HEK293 (cell line): ENCODE results near the gene SLC18A3.

Source experiments
- CTCF ChIA-PET: fragments of 350-600 bp; formaldehyde crosslinking; extraction: SDS; loops from one replicate; lab custom pipeline; 2021; ENCODE audit warnings: antibody characterized with exemption; lab: Yijun Ruan, JAX
- POLR2A ChIA-PET: fragments of 300-600 bp; formaldehyde crosslinking; extraction: SDS; loops from one replicate; lab custom pipeline; 2020; ENCODE audit warnings: antibody characterized with exemption, inconsistent platforms; lab: Yijun Ruan, JAX
- H3K27ac ChIP-seq: fragments of 200-500 bp; sonication (Bioruptor generic); 2 replicates; pipeline ENCODE4 v1.5.1; 2014; ENCODE audit warnings: low read depth, low read length, control low read depth, inconsistent platforms; ENCODE audit errors: extremely low read depth
- H3K36me3 ChIP-seq, 2 experiments: fragments of 200-500 bp in 1 of 2; sonication (Bioruptor generic) in 1 of 2; 1 replicate in 1 of 2; 2 replicates in 1 of 2; pipeline ENCODE4 v1.5.1; 2014 to 2017; ENCODE audit warnings: inconsistent platforms in 2 of 2, low read length in 2 of 2; ENCODE audit not compliant: control insufficient read depth in 2 of 2, insufficient read depth in 1 of 2
- H3K4me1 ChIP-seq: fragments of 200-500 bp; sonication (Bioruptor generic); 2 replicates; pipeline ENCODE4 v1.5.1; 2014; ENCODE audit warnings: mild to moderate bottlenecking, low read length, inconsistent platforms; ENCODE audit not compliant: control insufficient read depth, insufficient read depth
- H3K4me3 ChIP-seq: 2 replicates; pipeline ENCODE4 v1.5.1; 2011; ENCODE audit warnings: low read depth, mild to moderate bottlenecking, control low read depth, low read length, moderate library complexity
- H3K9me3 ChIP-seq: fragments of 200-500 bp; sonication (Bioruptor generic); 2 replicates; pipeline ENCODE4 v1.5.1; 2014; ENCODE audit warnings: low read depth, low read length, inconsistent platforms; ENCODE audit not compliant: control insufficient read depth, insufficient read depth
- OVOL3 ChIP-seq: fragments of 450-650 bp; formaldehyde crosslinking; IDR thresholded peaks from 2 replicates; pipeline ENCODE4 v1.5.1; 2016; ENCODE audit warnings: missing biosample characterization, missing genetic modification characterization
- REPIN1 ChIP-seq: fragments of 450-650 bp; formaldehyde crosslinking; IDR thresholded peaks from 2 replicates; pipeline ENCODE4 v1.5.1; 2017; ENCODE audit warnings: missing biosample characterization, missing genetic modification characterization, low read depth
- SCRT2 ChIP-seq: fragments of 450-650 bp; formaldehyde crosslinking; IDR thresholded peaks from 2 replicates; pipeline ENCODE4 v1.5.1; 2016; ENCODE audit warnings: missing biosample characterization, missing genetic modification characterization
- ZBTB7A ChIP-seq: fragments of 450-650 bp; formaldehyde crosslinking; IDR thresholded peaks from 2 replicates; pipeline ENCODE4 v1.5.1; 2016; ENCODE audit warnings: low read depth, missing biosample characterization, missing genetic modification characterization
- ZIC2 ChIP-seq: fragments of 450-650 bp; formaldehyde crosslinking; IDR thresholded peaks from 2 replicates; pipeline ENCODE4 v1.5.1; 2016; ENCODE audit warnings: missing biosample characterization, missing genetic modification characterization
- ZNF114 ChIP-seq: fragments of 450-650 bp; formaldehyde crosslinking; IDR thresholded peaks from 2 replicates; pipeline ENCODE4 v1.5.0; 2017; ENCODE audit warnings: missing biosample characterization, missing genetic modification characterization
- ZNF350 ChIP-seq: fragments of 450-650 bp; formaldehyde crosslinking; IDR thresholded peaks from 2 replicates; pipeline ENCODE4 v1.5.0; 2017; ENCODE audit warnings: missing biosample characterization, mild to moderate bottlenecking, missing genetic modification characterization
- ZNF354C ChIP-seq: fragments of 450-650 bp; formaldehyde crosslinking; IDR thresholded peaks from 2 replicates; pipeline ENCODE4 v1.5.1; 2016; ENCODE audit warnings: missing biosample characterization, missing genetic modification characterization, low read depth, borderline replicate concordance
- ZNF416 ChIP-seq: fragments of 450-650 bp; formaldehyde crosslinking; IDR thresholded peaks from 2 replicates; pipeline ENCODE4 v1.5.1; 2016; ENCODE audit warnings: missing biosample characterization, missing genetic modification characterization
- ZNF544 ChIP-seq: fragments of 450-650 bp; formaldehyde crosslinking; IDR thresholded peaks from 2 replicates; pipeline ENCODE4 v1.5.0; 2017; ENCODE audit warnings: missing biosample characterization, missing genetic modification characterization
- ZNF596 ChIP-seq: fragments of 450-650 bp; IDR thresholded peaks from 2 replicates; pipeline ENCODE4 v1.5.0; 2018; ENCODE audit warnings: missing biosample characterization, mild to moderate bottlenecking, missing genetic modification characterization, moderate library complexity
- ZNF600 ChIP-seq: fragments of 450-650 bp; formaldehyde crosslinking; IDR thresholded peaks from 2 replicates; pipeline ENCODE4 v1.5.1; 2016; ENCODE audit warnings: missing biosample characterization, missing genetic modification characterization
- ZNF670 ChIP-seq: fragments of 450-650 bp; formaldehyde crosslinking; IDR thresholded peaks from 2 replicates; pipeline ENCODE4 v1.5.1; 2016; ENCODE audit warnings: missing biosample characterization, missing genetic modification characterization, low read depth
- ZNF701 ChIP-seq: fragments of 450-650 bp; formaldehyde crosslinking; IDR thresholded peaks from 2 replicates; pipeline ENCODE4 v1.5.1; 2016; ENCODE audit warnings: missing biosample characterization, missing genetic modification characterization
- ZNF747 ChIP-seq: fragments of 450-650 bp; formaldehyde crosslinking; IDR thresholded peaks from 2 replicates; pipeline ENCODE4 v1.5.1; 2016; ENCODE audit warnings: missing biosample characterization, missing genetic modification characterization
- ZNF777 ChIP-seq: fragments of 450-650 bp; formaldehyde crosslinking; IDR thresholded peaks from 2 replicates; pipeline ENCODE4 v1.5.1; 2017; ENCODE audit warnings: missing biosample characterization, missing genetic modification characterization, borderline replicate concordance
- ZNF785 ChIP-seq: fragments of 450-650 bp; formaldehyde crosslinking; IDR thresholded peaks from 2 replicates; pipeline ENCODE4 v1.5.1; 2016; ENCODE audit warnings: missing biosample characterization, missing genetic modification characterization
- ZNF792 ChIP-seq: fragments of 450-650 bp; formaldehyde crosslinking; IDR thresholded peaks from 2 replicates; pipeline ENCODE4 v1.5.1; 2016; ENCODE audit warnings: missing biosample characterization, missing genetic modification characterization
- TF ChIP-seq, protein P1 (sequence below): fragments of 450-650 bp; IDR thresholded peaks from 2 replicates; pipeline ENCODE4 v1.5.1; 2018; ENCODE audit warnings: missing biosample characterization, missing genetic modification characterization
- TF ChIP-seq, protein P2 (sequence below): fragments of 450-650 bp; formaldehyde crosslinking; IDR thresholded peaks from 2 replicates; pipeline ENCODE4 v1.5.1; 2016; ENCODE audit warnings: missing biosample characterization, missing genetic modification characterization
- TF ChIP-seq, protein P3 (sequence below): fragments of 450-650 bp; formaldehyde crosslinking; IDR thresholded peaks from 2 replicates; pipeline ENCODE4 v1.5.1; 2016; ENCODE audit warnings: missing biosample characterization, missing genetic modification characterization, borderline replicate concordance

The SLC18A3 gene

DNA sequence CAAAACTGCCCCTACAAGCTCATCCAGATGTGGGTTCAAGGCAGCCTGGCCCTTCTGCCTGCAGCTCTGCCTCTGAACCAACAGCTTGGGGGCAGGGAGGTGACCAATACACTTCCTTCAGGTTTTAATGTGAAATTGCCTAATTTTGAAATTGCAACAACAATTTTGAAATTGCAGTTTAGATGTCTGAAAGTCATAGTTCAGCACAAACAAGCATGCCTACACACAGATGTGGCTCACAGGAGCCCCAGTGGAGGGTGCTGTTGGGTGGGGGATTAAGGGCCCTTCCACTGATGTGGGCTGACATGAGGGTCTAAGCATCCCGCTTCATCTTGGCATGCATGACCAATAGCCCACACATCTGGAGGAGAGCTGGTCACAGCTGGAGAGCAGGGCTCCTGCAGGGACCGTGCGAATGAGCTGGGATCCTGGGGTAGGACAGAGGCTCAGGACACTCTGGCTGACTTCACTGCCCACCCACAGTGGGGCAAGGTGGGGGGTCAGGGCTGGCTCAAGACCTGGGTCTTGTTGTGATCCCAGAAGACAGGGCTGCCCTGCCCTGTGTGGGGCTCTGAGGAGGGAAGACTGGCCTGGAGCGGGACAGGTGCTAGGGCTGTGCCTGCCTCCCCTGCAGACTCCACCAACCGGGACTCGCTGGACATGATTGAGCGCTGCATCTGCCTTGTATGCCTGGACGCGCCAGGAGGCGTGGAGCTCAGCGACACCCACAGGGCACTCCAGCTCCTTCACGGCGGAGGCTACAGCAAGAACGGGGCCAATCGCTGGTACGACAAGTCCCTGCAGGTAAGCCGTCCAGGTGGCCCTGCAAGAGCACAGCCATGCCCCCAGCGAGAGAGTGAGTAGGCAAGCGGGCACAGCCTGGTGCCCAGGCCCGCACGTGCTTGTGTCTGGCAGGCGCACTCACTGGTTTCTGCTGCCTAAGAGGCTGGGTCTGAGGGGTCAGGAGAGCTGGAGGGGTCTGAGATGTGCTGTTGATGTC is 36.1 kb downstream of the SLC18A3 start:
- CTCF ChIA-PET: interaction anchor here (0.8 kb wide), 1 partner anchor 12 kb away, joined by 3 read pairs; no protein-coding TSS in a partner anchor
- TF ChIP-seq, protein P1, sequence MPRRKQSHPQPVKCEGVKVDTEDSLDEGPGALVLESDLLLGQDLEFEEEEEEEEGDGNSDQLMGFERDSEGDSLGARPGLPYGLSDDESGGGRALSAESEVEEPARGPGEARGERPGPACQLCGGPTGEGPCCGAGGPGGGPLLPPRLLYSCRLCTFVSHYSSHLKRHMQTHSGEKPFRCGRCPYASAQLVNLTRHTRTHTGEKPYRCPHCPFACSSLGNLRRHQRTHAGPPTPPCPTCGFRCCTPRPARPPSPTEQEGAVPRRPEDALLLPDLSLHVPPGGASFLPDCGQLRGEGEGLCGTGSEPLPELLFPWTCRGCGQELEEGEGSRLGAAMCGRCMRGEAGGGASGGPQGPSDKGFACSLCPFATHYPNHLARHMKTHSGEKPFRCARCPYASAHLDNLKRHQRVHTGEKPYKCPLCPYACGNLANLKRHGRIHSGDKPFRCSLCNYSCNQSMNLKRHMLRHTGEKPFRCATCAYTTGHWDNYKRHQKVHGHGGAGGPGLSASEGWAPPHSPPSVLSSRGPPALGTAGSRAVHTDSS (tag by site-specific recombination): no peak
- TF ChIP-seq ZIC2 (tag by site-specific recombination) (peak; percentile 32; the same call in 1 of the 2 replicates), ZNF350 (no peak)
- Histone ChIP-seq H3K36me3 (no peaks in the 10 kb centered on the region), H3K4me1 (no peaks in the 10 kb centered on the region), H3K9me3 (no peaks in the 10 kb centered on the region), H3K4me3 (no peak overlapping the region), H3K27ac (no peak overlapping the region)
- POLR2A ChIA-PET: no interaction called here

DNA sequence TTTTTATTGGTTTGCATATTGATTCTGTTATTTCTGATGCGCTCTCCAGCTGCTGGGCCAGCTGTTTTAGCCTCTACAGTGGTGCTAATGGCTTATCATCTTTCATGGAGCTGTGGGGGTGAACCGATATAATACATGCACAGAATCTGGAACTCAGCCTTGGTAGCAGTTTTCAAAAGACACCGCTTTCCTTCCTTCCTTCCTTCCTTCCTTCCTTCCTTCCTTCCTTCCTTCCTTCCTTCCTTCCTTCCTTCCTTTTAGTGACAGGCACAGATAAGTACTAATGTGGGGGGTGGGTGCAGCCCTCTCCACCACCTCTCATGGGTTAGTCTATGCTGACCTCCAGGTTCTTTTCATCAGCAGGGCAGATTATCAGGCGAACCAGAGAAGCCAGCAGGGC is 37.4 kb downstream of the SLC18A3 start:
- TF ChIP-seq ZNF354C (tag by site-specific recombination) (no peak), ZNF747 (tag by site-specific recombination) (no peak), SCRT2 (tag by site-specific recombination) (no peak), ZNF416 (no peak), ZNF785 (tag by site-specific recombination) (no peak), ZNF792 (no peak), ZBTB7A (no peak), ZNF114 (tag by site-specific recombination) (no peak), ZNF777 (tag by site-specific recombination) (no peak), ZNF596 (tag by site-specific recombination) (no peak), OVOL3 (tag by site-specific recombination) (no peak), REPIN1 (tag by site-specific recombination) (no peak), ZNF544 (tag by site-specific recombination) (no peak), ZNF600 (no peak), ZNF670 (tag by site-specific recombination) (no peak), ZNF701 (tag by site-specific recombination) (no peak)
- TF ChIP-seq, protein P2, sequence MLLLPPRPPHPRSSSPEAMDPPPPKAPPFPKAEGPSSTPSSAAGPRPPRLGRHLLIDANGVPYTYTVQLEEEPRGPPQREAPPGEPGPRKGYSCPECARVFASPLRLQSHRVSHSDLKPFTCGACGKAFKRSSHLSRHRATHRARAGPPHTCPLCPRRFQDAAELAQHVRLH: no peak
- TF ChIP-seq, protein P3, sequence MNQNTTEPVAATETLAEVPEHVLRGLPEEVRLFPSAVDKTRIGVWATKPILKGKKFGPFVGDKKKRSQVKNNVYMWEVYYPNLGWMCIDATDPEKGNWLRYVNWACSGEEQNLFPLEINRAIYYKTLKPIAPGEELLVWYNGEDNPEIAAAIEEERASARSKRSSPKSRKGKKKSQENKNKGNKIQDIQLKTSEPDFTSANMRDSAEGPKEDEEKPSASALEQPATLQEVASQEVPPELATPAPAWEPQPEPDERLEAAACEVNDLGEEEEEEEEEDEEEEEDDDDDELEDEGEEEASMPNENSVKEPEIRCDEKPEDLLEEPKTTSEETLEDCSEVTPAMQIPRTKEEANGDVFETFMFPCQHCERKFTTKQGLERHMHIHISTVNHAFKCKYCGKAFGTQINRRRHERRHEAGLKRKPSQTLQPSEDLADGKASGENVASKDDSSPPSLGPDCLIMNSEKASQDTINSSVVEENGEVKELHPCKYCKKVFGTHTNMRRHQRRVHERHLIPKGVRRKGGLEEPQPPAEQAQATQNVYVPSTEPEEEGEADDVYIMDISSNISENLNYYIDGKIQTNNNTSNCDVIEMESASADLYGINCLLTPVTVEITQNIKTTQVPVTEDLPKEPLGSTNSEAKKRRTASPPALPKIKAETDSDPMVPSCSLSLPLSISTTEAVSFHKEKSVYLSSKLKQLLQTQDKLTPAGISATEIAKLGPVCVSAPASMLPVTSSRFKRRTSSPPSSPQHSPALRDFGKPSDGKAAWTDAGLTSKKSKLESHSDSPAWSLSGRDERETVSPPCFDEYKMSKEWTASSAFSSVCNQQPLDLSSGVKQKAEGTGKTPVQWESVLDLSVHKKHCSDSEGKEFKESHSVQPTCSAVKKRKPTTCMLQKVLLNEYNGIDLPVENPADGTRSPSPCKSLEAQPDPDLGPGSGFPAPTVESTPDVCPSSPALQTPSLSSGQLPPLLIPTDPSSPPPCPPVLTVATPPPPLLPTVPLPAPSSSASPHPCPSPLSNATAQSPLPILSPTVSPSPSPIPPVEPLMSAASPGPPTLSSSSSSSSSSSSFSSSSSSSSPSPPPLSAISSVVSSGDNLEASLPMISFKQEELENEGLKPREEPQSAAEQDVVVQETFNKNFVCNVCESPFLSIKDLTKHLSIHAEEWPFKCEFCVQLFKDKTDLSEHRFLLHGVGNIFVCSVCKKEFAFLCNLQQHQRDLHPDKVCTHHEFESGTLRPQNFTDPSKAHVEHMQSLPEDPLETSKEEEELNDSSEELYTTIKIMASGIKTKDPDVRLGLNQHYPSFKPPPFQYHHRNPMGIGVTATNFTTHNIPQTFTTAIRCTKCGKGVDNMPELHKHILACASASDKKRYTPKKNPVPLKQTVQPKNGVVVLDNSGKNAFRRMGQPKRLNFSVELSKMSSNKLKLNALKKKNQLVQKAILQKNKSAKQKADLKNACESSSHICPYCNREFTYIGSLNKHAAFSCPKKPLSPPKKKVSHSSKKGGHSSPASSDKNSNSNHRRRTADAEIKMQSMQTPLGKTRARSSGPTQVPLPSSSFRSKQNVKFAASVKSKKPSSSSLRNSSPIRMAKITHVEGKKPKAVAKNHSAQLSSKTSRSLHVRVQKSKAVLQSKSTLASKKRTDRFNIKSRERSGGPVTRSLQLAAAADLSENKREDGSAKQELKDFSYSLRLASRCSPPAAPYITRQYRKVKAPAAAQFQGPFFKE (tag by site-specific recombination): no peak
- TF ChIP-seq, all 188 proteins: peak for 0
- Histone ChIP-seq H3K9me3 (no peaks in the 10 kb centered on the region), H3K36me3 (no peaks in the 10 kb centered on the region), H3K4me3 (no peak overlapping the region), H3K4me1 (no peaks in the 10 kb centered on the region), H3K27ac (no peak overlapping the region)
- ChIA-PET POLR2A (no interaction called here), CTCF (no interaction called here)
